H1 (cell line): ENCODE measurements around the gene TPD52L1. TPM values are rescaled to one million over a fixed set of nuclear protein-coding genes. Genes with fewer than 3 reads are reported as not detected.

Experiments used
- CTCF ChIA-PET: fragments of 300-600 bp; sonication (Branson Sonifier 250); formaldehyde crosslinking; loops from one replicate; lab custom pipeline; 2021; ENCODE audit not compliant: partially characterized antibody; lab: Charles Lee
- POLR2A ChIA-PET: fragments of 300-600 bp; sonication (Branson Sonifier 250); formaldehyde crosslinking; loops from one replicate; lab custom pipeline; 2021; ENCODE audit warnings: inconsistent platforms; ENCODE audit not compliant: partially characterized antibody; lab: Charles Lee
- DNase-seq, 2 experiments: peaks; one replicate each; pipeline versions ENCODE4 v3.0.0 to v3.0.0-alpha.2; 2010 to 2022; ENCODE audit warnings: low spot score in 2 of 2, low read depth in 1 of 2, mixed read lengths in 1 of 2
- FAIRE-seq: peaks from 2 replicates; lab custom pipeline; 2011; peaks lifted over from hg19 to GRCh38; lab: Jason Lieb, UNC
- H2AFZ ChIP-seq: 2 replicates; pipeline ENCODE4 v1.8.1; 2012; ENCODE audit warnings: low read length, inconsistent platforms
- H2AK5ac ChIP-seq: 2 replicates; pipeline ENCODE4 v1.6.1; 2013; ENCODE audit warnings: low read depth, low read length
- H2BK120ac ChIP-seq: replicated peaks from 2 replicates; pipeline ENCODE3; 2013; ENCODE audit warnings: low read depth, low read length, inconsistent platforms
- H2BK12ac ChIP-seq: 2 replicates; pipeline ENCODE4 v1.6.1; 2013; ENCODE audit warnings: low read depth, low read length
- H2BK15ac ChIP-seq: 2 replicates; pipeline ENCODE4 v1.6.1; 2013; ENCODE audit warnings: low read length
- H2BK20ac ChIP-seq: 2 replicates; pipeline ENCODE4 v1.6.1; 2013; ENCODE audit warnings: low read length
- H2BK5ac ChIP-seq: 2 replicates; pipeline ENCODE4 v1.6.1; 2013; ENCODE audit warnings: low read depth, low read length
- H3K14ac ChIP-seq: 2 replicates; pipeline ENCODE4 v1.6.1; 2013; ENCODE audit warnings: inconsistent platforms; ENCODE audit not compliant: insufficient read length
- H3K18ac ChIP-seq: 2 replicates; pipeline ENCODE4 v1.6.1; 2013; ENCODE audit warnings: low read length; ENCODE audit errors: extremely low read depth
- H3K23ac ChIP-seq: 2 replicates; pipeline ENCODE4 v1.6.1; 2013; ENCODE audit warnings: inconsistent platforms; ENCODE audit not compliant: insufficient read length
- H3K23me2 ChIP-seq: 2 replicates; pipeline ENCODE4 v1.6.1; 2013; ENCODE audit warnings: low read depth, low read length
- H3K27ac ChIP-seq: 2 replicates; pipeline ENCODE4 v1.6.1; 2011; ENCODE audit warnings: low read depth, low read length, inconsistent platforms
- H3K27me3 ChIP-seq, 4 experiments: replicated peaks in 1 of 4; 1 replicate in 1 of 4; 2 replicates in 3 of 4; pipeline versions ENCODE4 v1.6.1 to v1.8.1; 2011 to 2013; ENCODE audit warnings: low read length in 3 of 4, mild to moderate bottlenecking in 3 of 4, inconsistent platforms in 2 of 4, mixed read lengths in 2 of 4, moderate library complexity in 1 of 4; ENCODE audit not compliant: control insufficient read depth in 3 of 4, insufficient read depth in 3 of 4; ENCODE audit errors: extremely low read depth in 1 of 4
- H3K36me3 ChIP-seq, 4 experiments: 2 replicates each; pipeline versions ENCODE4 v1.6.1 to v1.8.1; 2011 to 2013; ENCODE audit warnings: mild to moderate bottlenecking in 4 of 4, low read length in 3 of 4, moderate library complexity in 2 of 4, control low read depth in 1 of 4, inconsistent platforms in 1 of 4; ENCODE audit not compliant: insufficient read depth in 4 of 4, control insufficient read depth in 2 of 4
- H3K4ac ChIP-seq: replicated peaks from 2 replicates; pipeline ENCODE3; 2013; ENCODE audit warnings: low read length, low read depth, mixed read lengths, inconsistent platforms; ENCODE audit not compliant: insufficient read length
- H3K4me1 ChIP-seq, 4 experiments: replicated peaks in 1 of 4; 1 replicate in 1 of 4; 2 replicates in 3 of 4; pipeline versions ENCODE4 v1.6.1 to v1.8.1; 2011 to 2013; ENCODE audit warnings: low read length in 3 of 4, inconsistent platforms in 2 of 4, mixed read lengths in 1 of 4; ENCODE audit not compliant: insufficient read depth in 4 of 4, control insufficient read depth in 3 of 4
- H3K4me2 ChIP-seq, 2 experiments: 2 replicates each; pipeline versions ENCODE4 v1.6.1 to v1.8.1; 2011 to 2013; ENCODE audit warnings: low read depth in 2 of 2, low read length in 2 of 2, control low read depth in 1 of 2, inconsistent platforms in 1 of 2, mild to moderate bottlenecking in 1 of 2; ENCODE audit not compliant: insufficient read depth in 1 of 2
- H3K4me3 ChIP-seq, 4 experiments: fragments of 200-600, 300-600 bp in 1 of 4; sonication (generic), shearing (Covaris generic), sonication (Bioruptor Twin) in 1 of 4; 2 replicates each; pipeline versions ENCODE4 v1.5.1 to v1.8.1; 2011 to 2016; ENCODE audit warnings: low read length in 4 of 4, low read depth in 3 of 4, control low read depth in 2 of 4, inconsistent platforms in 2 of 4, mild to moderate bottlenecking in 2 of 4, mixed read lengths in 1 of 4, moderate library complexity in 1 of 4; ENCODE audit not compliant: insufficient read depth in 2 of 4; ENCODE audit errors: extremely low read depth in 1 of 4
- H3K56ac ChIP-seq: replicated peaks from 2 replicates; pipeline ENCODE3; 2013; ENCODE audit warnings: low read depth, mild to moderate bottlenecking, mixed read lengths, low read length, inconsistent platforms; ENCODE audit not compliant: insufficient read length
- H3K79me1 ChIP-seq: 2 replicates; pipeline ENCODE4 v1.6.1; 2013; ENCODE audit warnings: low read depth, low read length, control low read depth
- H3K79me2 ChIP-seq, 2 experiments: 2 replicates each; pipeline versions ENCODE4 v1.6.1 to v1.8.1; 2012 to 2013; ENCODE audit warnings: low read length in 2 of 2, mild to moderate bottlenecking in 2 of 2, inconsistent platforms in 1 of 2; ENCODE audit not compliant: insufficient read depth in 2 of 2, control insufficient read depth in 1 of 2
- H3K9ac ChIP-seq, 4 experiments: replicated peaks in 1 of 4; 1 replicate in 1 of 4; 2 replicates in 3 of 4; pipeline versions ENCODE4 v1.6.1 to v1.8.1; 2011 to 2013; ENCODE audit warnings: low read depth in 3 of 4, low read length in 3 of 4, control low read depth in 2 of 4, mild to moderate bottlenecking in 2 of 4, moderate library complexity in 2 of 4, inconsistent platforms in 1 of 4; ENCODE audit errors: extremely low read depth in 1 of 4
- H3K9me3 ChIP-seq, 2 experiments: 2 replicates each; pipeline versions ENCODE4 v1.6.1 to v1.8.1; 2012 to 2013; ENCODE audit warnings: mild to moderate bottlenecking in 2 of 2, moderate library complexity in 2 of 2, control low read depth in 1 of 2, inconsistent platforms in 1 of 2, low read depth in 1 of 2, low read length in 1 of 2, mixed read lengths in 1 of 2; ENCODE audit not compliant: insufficient read depth in 2 of 2
- H4K20me1 ChIP-seq, 2 experiments: replicated peaks in 1 of 2; 2 replicates each; pipeline versions ENCODE3 to v1.8.1; 2011 to 2013; ENCODE audit warnings: inconsistent platforms in 2 of 2, low read length in 2 of 2, mild to moderate bottlenecking in 1 of 2; ENCODE audit not compliant: insufficient read depth in 2 of 2, control insufficient read depth in 1 of 2
- H4K5ac ChIP-seq: 2 replicates; pipeline ENCODE4 v1.6.1; 2013; ENCODE audit warnings: low read length, low read depth, mixed read lengths, inconsistent platforms; ENCODE audit not compliant: insufficient read length
- H4K8ac ChIP-seq: 2 replicates; pipeline ENCODE4 v1.8.0; 2013; ENCODE audit warnings: mild to moderate bottlenecking, moderate library complexity, low read length, inconsistent platforms; ENCODE audit not compliant: insufficient read depth; ENCODE audit errors: extremely low read depth
- H4K91ac ChIP-seq: replicated peaks from 2 replicates; pipeline ENCODE3; 2013; ENCODE audit warnings: low read length, mixed read lengths, inconsistent platforms; ENCODE audit not compliant: insufficient read length
- BACH1 ChIP-seq: IDR thresholded peaks from 2 replicates; pipeline ENCODE4 v1.6.1; 2012; ENCODE audit warnings: low read length, improper control_type of control experiment
- CBX5 ChIP-seq: fragments of 300-800, 300-1000 bp; sonication (generic); IDR thresholded peaks from 2 replicates; pipeline ENCODE4 v1.7.1; 2016; ENCODE audit warnings: antibody characterized with exemption, low read length, low read depth
- SIN3A ChIP-seq, 2 experiments: IDR thresholded peaks in 1 of 2; conservative IDR thresholded peaks in 1 of 2; 2 replicates each; pipeline ENCODE4 v1.6.1; 2011 to 2012; ENCODE audit warnings: low read length in 2 of 2, improper control_type of control experiment in 1 of 2, low read depth in 1 of 2, mild to moderate bottlenecking in 1 of 2
- TAF1 ChIP-seq: IDR thresholded peaks from 2 replicates; pipeline ENCODE4 v1.6.1; 2011; ENCODE audit warnings: mild to moderate bottlenecking, low read depth, low read length
- WGBS, 2 experiments: shearing (Covaris generic) in 1 of 2; methylation state at CpG; one replicate each; pipeline versions ENCODE4 v1.1.6 to v1.1.7; 2013 to 2015; ENCODE audit warnings: low lambda C conversion rate in 2 of 2, mixed read lengths in 2 of 2, inconsistent platforms in 1 of 2, low coverage in 1 of 2, missing lambda C conversion rate in 1 of 2; ENCODE audit not compliant: insufficient replicate concordance in 2 of 2, insufficient coverage in 1 of 2, insufficient read length in 1 of 2; ENCODE audit errors: extremely low coverage in 1 of 2, missing lambda C conversion rate in 1 of 2; 5-methylcytosine and 5-hydroxymethylcytosine counted together
- polyA plus RNA-seq, 7 experiments: library from polyadenylated mRNA; depleted of rRNA in 3 of 7; stranded (reverse) in 5 of 7; unstranded in 2 of 7; fragments of >200 nt in 5 of 7; fragments of 200-250 nt in 2 of 7; gene quantifications; 1 replicate in 5 of 7; 2 replicates in 1 of 7; 4 replicates in 1 of 7; pipeline versions ENCODE4 v1.2.1 to v1.2.3, GENCODE V29; 2011 to 2013; ENCODE audit warnings: missing spikeins in 2 of 7, mixed read lengths in 2 of 7
- total RNA-seq: library from RNA; stranded (reverse); fragmentation: NEBNext Ultra II Directional; extraction: Animal tissue kit (Norgen Biotek cat#: 25700); gene quantifications from 2 replicates; pipeline ENCODE4 v1.2.1, GENCODE V29; 2021
- TF ChIP-seq, protein P1 (sequence below), 3 experiments: IDR thresholded peaks; 1 replicate in 2 of 3; 2 replicates in 1 of 3; pipeline versions ENCODE4 v1.5.1 to v1.6.1; 2011; ENCODE audit warnings: low read length in 3 of 3, mild to moderate bottlenecking in 3 of 3, inconsistent platforms in 2 of 3, low read depth in 1 of 3, moderate library complexity in 1 of 3; ENCODE audit not compliant: insufficient read depth in 1 of 3; ENCODE audit errors: control extremely low read depth in 1 of 3

The TPD52L1 gene
- total and polyA plus RNA-seq, 2 of the 8 experiments (the other 6 are each of a cell fraction or from before 2014, with no cell fraction given) = 7.4 to 14.2 TPM

DNA sequence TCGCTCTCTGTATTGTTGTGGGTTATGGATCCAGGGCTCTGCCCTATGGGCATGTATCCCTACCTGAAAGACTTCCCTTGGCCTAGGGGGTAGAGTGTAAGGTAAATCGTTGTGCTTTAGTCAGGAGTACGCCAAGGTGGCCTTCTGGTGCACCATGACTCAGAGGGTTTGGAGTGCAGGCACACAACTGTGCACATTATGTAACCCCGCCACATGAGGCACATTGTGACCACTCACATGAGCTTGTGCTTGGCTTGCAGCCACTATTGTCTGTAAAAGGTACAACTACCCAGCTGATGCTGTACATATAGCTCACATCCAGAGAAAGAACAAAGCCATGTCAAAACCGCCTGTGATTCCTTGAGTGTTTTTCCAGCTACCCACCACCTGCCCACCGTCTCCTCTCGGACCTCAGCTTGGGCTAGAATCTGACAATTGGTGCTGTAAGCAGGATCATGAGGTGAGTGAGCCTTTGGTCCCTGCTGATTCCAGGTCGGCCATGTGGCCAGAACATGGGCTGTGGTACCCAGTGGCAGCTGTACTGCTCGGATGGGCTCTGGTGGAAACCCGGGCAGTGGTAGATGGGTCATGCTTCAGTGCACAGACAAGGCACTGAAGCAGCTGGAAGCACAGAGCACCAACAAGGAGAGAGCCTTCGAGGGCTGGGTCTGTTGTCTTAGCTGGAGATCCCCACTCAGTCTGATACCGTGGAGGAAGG lies 114.4 kb downstream of the TPD52L1 start:
- H3K18ac ChIP-seq = no peak overlapping the region
- no peak overlapping the region for H3K4me2 ChIP-seq
- no peak for DNase-seq
- ChIA-PET CTCF (interaction anchor here (0.9 to 1.5 kb wide), 5 partner anchors 23 to 650 kb away, joined by 3 to 5 read pairs (median 3); no protein-coding TSS in a partner anchor), POLR2A (interaction anchor here (0.9 kb wide), 1 partner anchor 11 kb away, joined by 3 read pairs; no protein-coding TSS in a partner anchor)
- H4K8ac ChIP-seq = no peak overlapping the region
- no peak overlapping the region for H2AFZ ChIP-seq
- FAIRE-seq = no peak
- no peaks in the 10 kb centered on the region for H3K79me1 ChIP-seq
- no peak overlapping the region for H3K14ac ChIP-seq
- H4K91ac ChIP-seq = no peak overlapping the region
- peaks cover 0 to 4% (median 0%) of the 10 kb centered on the region in 4 experiments; a peak in 3 of 8 replicates for H3K36me3 ChIP-seq
- H2BK20ac ChIP-seq = no peak overlapping the region
- no peaks in the 10 kb centered on the region for H3K27me3 ChIP-seq
- H3K4ac ChIP-seq = no peak overlapping the region
- no peaks in the 10 kb centered on the region for H3K23me2 ChIP-seq
- H2BK5ac ChIP-seq = no peak overlapping the region
- no peaks in the 10 kb centered on the region for H3K79me2 ChIP-seq
- no peaks in the 10 kb centered on the region for H3K9me3 ChIP-seq
- no peak overlapping the region for H3K4me3 ChIP-seq
- WGBS, 2 experiments = 92% methylated on average over 12 of the region's 12 CpGs; no CpG with 5 or more reads in 1 of the 2 experiments
- H2BK15ac ChIP-seq = no peak overlapping the region
- H2AK5ac ChIP-seq = no peak overlapping the region
- no peak overlapping the region for H4K5ac ChIP-seq
- no peaks in the 10 kb centered on the region; a peak in 1 of 7 replicates for H3K4me1 ChIP-seq
- no peak overlapping the region for H2BK12ac ChIP-seq
- H3K23ac ChIP-seq = no peak overlapping the region
- H2BK120ac ChIP-seq = no peak overlapping the region
- no peaks in the 10 kb centered on the region for H4K20me1 ChIP-seq
- no peak overlapping the region for H3K27ac ChIP-seq
- no peak overlapping the region for H3K9ac ChIP-seq
- H3K56ac ChIP-seq = no peak overlapping the region
- no peak for TF ChIP-seq SIN3A (conservative IDR thresholded peaks at IDR 0.05 in 1 of 2, IDR thresholded peaks at IDR 0.05 in 1 of 2; ENCODE audit: low read depth in 1 of 2, low read length in 2 of 2)
- TF ChIP-seq, protein P1, sequence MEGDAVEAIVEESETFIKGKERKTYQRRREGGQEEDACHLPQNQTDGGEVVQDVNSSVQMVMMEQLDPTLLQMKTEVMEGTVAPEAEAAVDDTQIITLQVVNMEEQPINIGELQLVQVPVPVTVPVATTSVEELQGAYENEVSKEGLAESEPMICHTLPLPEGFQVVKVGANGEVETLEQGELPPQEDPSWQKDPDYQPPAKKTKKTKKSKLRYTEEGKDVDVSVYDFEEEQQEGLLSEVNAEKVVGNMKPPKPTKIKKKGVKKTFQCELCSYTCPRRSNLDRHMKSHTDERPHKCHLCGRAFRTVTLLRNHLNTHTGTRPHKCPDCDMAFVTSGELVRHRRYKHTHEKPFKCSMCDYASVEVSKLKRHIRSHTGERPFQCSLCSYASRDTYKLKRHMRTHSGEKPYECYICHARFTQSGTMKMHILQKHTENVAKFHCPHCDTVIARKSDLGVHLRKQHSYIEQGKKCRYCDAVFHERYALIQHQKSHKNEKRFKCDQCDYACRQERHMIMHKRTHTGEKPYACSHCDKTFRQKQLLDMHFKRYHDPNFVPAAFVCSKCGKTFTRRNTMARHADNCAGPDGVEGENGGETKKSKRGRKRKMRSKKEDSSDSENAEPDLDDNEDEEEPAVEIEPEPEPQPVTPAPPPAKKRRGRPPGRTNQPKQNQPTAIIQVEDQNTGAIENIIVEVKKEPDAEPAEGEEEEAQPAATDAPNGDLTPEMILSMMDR (IDR thresholded peaks at IDR 0.05; ENCODE audit: control extremely low read depth in 1 of 3, insufficient read depth in 1 of 3, low read depth in 1 of 3, low read length in 3 of 3) = no peak
- no peak for TF ChIP-seq BACH1
- TF ChIP-seq TAF1 = no peak
- TF ChIP-seq CBX5 = no peak
